Measurements from ENCODE around the gene ZNF384. TPM values are rescaled to one million over a fixed set of nuclear protein-coding genes. Genes with fewer than 3 reads are reported as not detected.

The ZNF384 gene
- total and polyA plus RNA-seq, 2 of the 8 experiments (the other 6 are each of a cell fraction or from before 2014, with no cell fraction given): 59.0 to 59.6 TPM

DNA sequence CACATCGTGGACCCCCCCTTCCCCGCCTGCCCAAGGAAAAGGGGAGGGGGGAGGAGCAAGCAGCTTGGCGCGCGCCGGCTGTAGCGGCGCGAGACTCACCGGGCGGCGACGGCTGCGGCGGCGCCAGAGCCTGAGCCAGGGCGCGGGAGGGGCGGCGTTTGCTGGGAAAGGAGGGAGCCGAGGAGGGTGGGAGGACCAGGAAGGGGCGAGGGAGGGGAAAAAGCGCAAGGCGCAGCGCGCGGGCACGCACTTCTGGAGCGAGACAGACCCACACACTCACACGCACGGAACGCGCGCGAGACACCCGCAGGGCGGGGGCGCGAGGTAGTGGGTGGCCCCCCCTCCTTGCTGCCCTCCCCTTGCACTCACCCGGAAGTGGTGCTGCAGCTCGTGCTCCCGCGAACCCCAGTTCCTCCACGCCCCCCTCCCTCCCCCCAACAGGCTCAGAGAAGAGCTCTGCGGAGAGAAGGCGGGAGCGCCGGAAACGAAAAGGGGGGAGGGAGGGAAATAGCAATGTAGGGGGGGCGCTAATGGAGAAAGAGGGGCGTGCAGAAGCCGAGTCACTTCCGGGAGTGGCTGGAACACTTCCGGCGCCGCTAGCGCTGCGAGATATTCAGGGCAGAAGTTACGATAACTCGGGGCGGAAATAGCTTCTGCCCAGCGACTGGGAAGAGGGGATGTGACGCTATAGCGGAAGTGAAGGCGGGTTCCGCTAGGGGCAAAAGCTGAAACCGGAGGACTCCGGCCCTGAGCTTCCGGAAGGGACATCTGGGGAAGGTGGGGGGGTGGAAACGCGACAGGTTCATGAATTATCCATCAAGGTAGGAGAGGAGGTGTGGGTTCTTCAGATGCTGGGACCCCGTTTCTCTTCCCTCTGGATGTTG lies at the start of gene ZNF384 (continued):
- TF ChIP-seq CBX5 (IDR thresholded peaks at IDR 0.05; ENCODE audit: low read depth, low read length) (no peak), TAF1 (IDR thresholded peaks at IDR 0.05; ENCODE audit: low read depth, low read length) (peak; percentile 69), BRCA1 (IDR thresholded peaks at IDR 0.05; ENCODE audit: low read depth, low read length) (0 out of 2 replicates have a peak, but pooled peaks have one; percentile 16), RFX5 (IDR thresholded peaks at IDR 0.05; ENCODE audit: borderline replicate concordance, low read depth, low read length) (no peak), HDAC6 (IDR thresholded peaks at IDR 0.05; ENCODE audit: low read depth, low read length) (no peak), FOSL1 (IDR thresholded peaks at IDR 0.05; ENCODE audit: insufficient read depth, low read depth, low read length) (no peak), EZH2 (IDR thresholded peaks at IDR 0.05; ENCODE audit: low read depth, low read length, severe bottlenecking) (no peak), YY1 (IDR thresholded peaks at IDR 0.05; ENCODE audit: low read depth, low read length) (peak; percentile 54; the same call in 1 of the 2 replicates), SIX5 (IDR thresholded peaks at IDR 0.05; ENCODE audit: low read depth, low read length) (peak; percentile 48), ZNF274 (IDR thresholded peaks at IDR 0.05; ENCODE audit: borderline replicate concordance, extremely low read depth, low read length) (no peak), TEAD4 (IDR thresholded peaks at IDR 0.05; ENCODE audit: low read depth, low read length) (0 out of 2 replicates have a peak, but pooled peaks have one; percentile 3), POU5F1 (IDR thresholded peaks at IDR 0.05; ENCODE audit: low read depth, low read length) (no peak), JUND (IDR thresholded peaks at IDR 0.05; ENCODE audit: low read length) (no peak), MAFK (IDR thresholded peaks at IDR 0.05; ENCODE audit: low read depth, low read length) (no peak), SP1 (IDR thresholded peaks at IDR 0.05; ENCODE audit: low read depth, low read length) (no peak), CREB1 (IDR thresholded peaks at IDR 0.05) (peak; percentile 96), SIN3A (conservative IDR thresholded peaks at IDR 0.05 in 1 of 2, IDR thresholded peaks at IDR 0.05 in 1 of 2; ENCODE audit: low read depth in 1 of 2, low read length in 2 of 2) (peak; percentile 71 to 89; a peak in 3 of 4 replicates), PHF8 (conservative IDR thresholded peaks at IDR 0.05; ENCODE audit: low read depth, low read length) (peak; percentile 93), RXRA (IDR thresholded peaks at IDR 0.05; ENCODE audit: insufficient read depth, low read depth, low read length) (no peak), EGR1 (IDR thresholded peaks at IDR 0.05; ENCODE audit: borderline replicate concordance, low read depth, low read length) (peak; percentile 100), CBX8 (IDR thresholded peaks at IDR 0.05; ENCODE audit: borderline replicate concordance, low read depth, low read length) (no peak)
- TF ChIP-seq, protein P1, sequence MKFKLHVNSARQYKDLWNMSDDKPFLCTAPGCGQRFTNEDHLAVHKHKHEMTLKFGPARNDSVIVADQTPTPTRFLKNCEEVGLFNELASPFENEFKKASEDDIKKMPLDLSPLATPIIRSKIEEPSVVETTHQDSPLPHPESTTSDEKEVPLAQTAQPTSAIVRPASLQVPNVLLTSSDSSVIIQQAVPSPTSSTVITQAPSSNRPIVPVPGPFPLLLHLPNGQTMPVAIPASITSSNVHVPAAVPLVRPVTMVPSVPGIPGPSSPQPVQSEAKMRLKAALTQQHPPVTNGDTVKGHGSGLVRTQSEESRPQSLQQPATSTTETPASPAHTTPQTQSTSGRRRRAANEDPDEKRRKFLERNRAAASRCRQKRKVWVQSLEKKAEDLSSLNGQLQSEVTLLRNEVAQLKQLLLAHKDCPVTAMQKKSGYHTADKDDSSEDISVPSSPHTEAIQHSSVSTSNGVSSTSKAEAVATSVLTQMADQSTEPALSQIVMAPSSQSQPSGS (IDR thresholded peaks at IDR 0.05; ENCODE audit: low read length): 0 out of 2 replicates have a peak, but pooled peaks have one; percentile 1

All from H1 (cell line).